ENCODE results near the gene CCKAR.
"Not testable (repeated sequence)": the region's sequence is repeated elsewhere in the genome, so short reads cannot be mapped to it uniquely, and the experiment has no call there.

CCKAR gene

GRCh38 chr4:26490111-26490959, at the start of gene CCKAR:
Gene CCKAR (minus strand): TSS chr4:26490484. CDS start chr4:26490267, 217 bp downstream.
- in situ Hi-C loops (cut with HindIII; ENCODE audit: low pct_ligation_motif_present, low pct_unique_long_range_greater_than_20kb, low sequenced_read_pairs), result no loop called here
- no peak for DNase-seq

GRCh38 chr4:26533685-26534084, 43.4 kb upstream of the CCKAR start:
- no peak for DNase-seq
- in situ Hi-C loops (cut with HindIII; ENCODE audit: low pct_ligation_motif_present, low pct_unique_long_range_greater_than_20kb, low sequenced_read_pairs), result no loop called here

GRCh38 chr4:26531491-26532116, 41.3 kb upstream of the CCKAR start:
- in situ Hi-C loops (cut with HindIII; ENCODE audit: low pct_ligation_motif_present, low pct_unique_long_range_greater_than_20kb, low sequenced_read_pairs), result no loop called here
- no peak for DNase-seq

- in situ Hi-C loops (cut with HindIII; ENCODE audit: low pct_ligation_motif_present, low pct_unique_long_range_greater_than_20kb, low sequenced_read_pairs), result no loop called here
- DNase-seq, result no peak
These were observed 39.8 kb upstream of the CCKAR start for GRCh38 chr4:26530099-26530498.

- no peak for DNase-seq
- in situ Hi-C loops (cut with HindIII; ENCODE audit: low pct_ligation_motif_present, low pct_unique_long_range_greater_than_20kb, low sequenced_read_pairs), result no loop called here
These were observed 39.2 kb upstream of the CCKAR start for GRCh38 chr4:26529479-26529878.

- in situ Hi-C loops (cut with HindIII; ENCODE audit: low pct_ligation_motif_present, low pct_unique_long_range_greater_than_20kb, low sequenced_read_pairs), result no loop called here
- peak; percentile 32 for DNase-seq
These were observed 35.5 kb upstream of the CCKAR start for GRCh38 chr4:26525771-26526150.

GRCh38 chr4:26525136-26525770, 35.0 kb upstream of the CCKAR start:
- in situ Hi-C loops (cut with HindIII; ENCODE audit: low pct_ligation_motif_present, low pct_unique_long_range_greater_than_20kb, low sequenced_read_pairs), result no loop called here
- peak; percentile 67 for DNase-seq

- in situ Hi-C loops (cut with HindIII; ENCODE audit: low pct_ligation_motif_present, low pct_unique_long_range_greater_than_20kb, low sequenced_read_pairs), result no loop called here
- DNase-seq, result no peak
These were observed 33.7 kb upstream of the CCKAR start for GRCh38 chr4:26524011-26524410.

GRCh38 chr4:26522478-26522877, 32.2 kb upstream of the CCKAR start:
- in situ Hi-C loops (cut with HindIII; ENCODE audit: low pct_ligation_motif_present, low pct_unique_long_range_greater_than_20kb, low sequenced_read_pairs), result no loop called here

GRCh38 chr4:26520728-26521450, 30.6 kb upstream of the CCKAR start:
- DNase-seq, result no peak
- in situ Hi-C loops (cut with HindIII; ENCODE audit: low pct_ligation_motif_present, low pct_unique_long_range_greater_than_20kb, low sequenced_read_pairs), result no loop called here

More at GRCh38 chr4:26522478-26522877, 32.2 kb upstream of the CCKAR start:
- no peak for DNase-seq

- DNase-seq, result no peak
- in situ Hi-C loops (cut with HindIII; ENCODE audit: low pct_ligation_motif_present, low pct_unique_long_range_greater_than_20kb, low sequenced_read_pairs), result no loop called here
These were observed 25.7 kb upstream of the CCKAR start for GRCh38 chr4:26515936-26516335.

GRCh38 chr4:26510334-26510964, 20.2 kb upstream of the CCKAR start:
- in situ Hi-C loops (cut with HindIII; ENCODE audit: low pct_ligation_motif_present, low pct_unique_long_range_greater_than_20kb, low sequenced_read_pairs), result no loop called here
- DNase-seq, result no peak

GRCh38 chr4:26509681-26510333, 19.5 kb upstream of the CCKAR start:
- in situ Hi-C loops (cut with HindIII; ENCODE audit: low pct_ligation_motif_present, low pct_unique_long_range_greater_than_20kb, low sequenced_read_pairs), result no loop called here
- DNase-seq, result no peak

GRCh38 chr4:26507286-26507685, 17.0 kb upstream of the CCKAR start:
- in situ Hi-C loops (cut with HindIII; ENCODE audit: low pct_ligation_motif_present, low pct_unique_long_range_greater_than_20kb, low sequenced_read_pairs), result no loop called here
- no peak for DNase-seq

- in situ Hi-C loops (cut with HindIII; ENCODE audit: low pct_ligation_motif_present, low pct_unique_long_range_greater_than_20kb, low sequenced_read_pairs), result no loop called here
- no peak for DNase-seq
These were observed 13.6 kb upstream of the CCKAR start for GRCh38 chr4:26503844-26504243.

- in situ Hi-C loops (cut with HindIII; ENCODE audit: low pct_ligation_motif_present, low pct_unique_long_range_greater_than_20kb, low sequenced_read_pairs), result no loop called here
- no peak for DNase-seq
These were observed 13.1 kb upstream of the CCKAR start for GRCh38 chr4:26503427-26503826.

- DNase-seq; in situ Hi-C loops (cut with HindIII; ENCODE audit: low pct_ligation_motif_present, low pct_unique_long_range_greater_than_20kb, low sequenced_read_pairs): not testable (repeated sequence)
These were observed 10.3 kb upstream of the CCKAR start for GRCh38 chr4:26500565-26500999.

GRCh38 chr4:26496207-26496783, 6.0 kb upstream of the CCKAR start:
- in situ Hi-C loops (cut with HindIII; ENCODE audit: low pct_ligation_motif_present, low pct_unique_long_range_greater_than_20kb, low sequenced_read_pairs), result no loop called here
- DNase-seq, result no peak
